Measurements from ENCODE around the gene CACNG6.
"Not testable (repeated sequence)": the region's sequence is repeated elsewhere in the genome, so short reads cannot be mapped to it uniquely, and the experiment has no call there.

GRCh38 chr19:53948611-53949010 is 42.8 kb upstream of the CACNG6 start:
- not testable (repeated sequence) for TF ChIP-seq ZNF83 (CRISPR knock-in tag; IDR thresholded peaks at IDR 0.05; ENCODE audit: borderline replicate concordance); ZNF550 (CRISPR knock-in tag; IDR thresholded peaks at IDR 0.05; ENCODE audit: borderline replicate concordance); NCOA2 (CRISPR knock-in tag; IDR thresholded peaks at IDR 0.05); U2AF1 (optimal IDR thresholded peaks at IDR 0.05; ENCODE audit: low read depth, low read length); KDM6A (CRISPR knock-in tag; IDR thresholded peaks at IDR 0.05; ENCODE audit: low read depth); AFF4 (CRISPR knock-in tag; IDR thresholded peaks at IDR 0.05); RFX5 (IDR thresholded peaks at IDR 0.05; ENCODE audit: low read depth, low read length); ZNF788 (CRISPR knock-in tag; IDR thresholded peaks at IDR 0.05; ENCODE audit: borderline replicate concordance); FOXM1 (CRISPR knock-in tag; IDR thresholded peaks at IDR 0.05); HMGA1 (CRISPR knock-in tag; conservative IDR thresholded peaks at IDR 0.05)

Measured in HepG2 (cell line).